ENCODE results near the gene TTLL11. TPM values are rescaled to one million over a fixed set of nuclear protein-coding genes. Genes with fewer than 3 reads are reported as not detected.

TTLL11 gene
- total and polyA plus RNA-seq, 4 donors: 1.4 to 4.5 (median 3.6) TPM

GRCh38 chr9:121906074-121906870 is 186.8 kb downstream of the TTLL11 start:
- Histone ChIP-seq H3K27me3 (ENCODE audit: control insufficient read depth in 4 of 4, insufficient read depth in 4 of 4, low read length in 3 of 4) (no peaks in the 10 kb centered on the region), H3K9ac (ENCODE audit: low read depth in 1 of 2, low read length in 2 of 2) (no peak overlapping the region), H3K9me3 (ENCODE audit: control insufficient read depth in 4 of 4, low read length in 3 of 4) (no peaks in the 10 kb centered on the region), H3K27ac (ENCODE audit: low read depth in 1 of 2, low read length in 2 of 2) (no peak overlapping the region), H3K4me1 (ENCODE audit: control insufficient read depth in 4 of 4, insufficient read depth in 4 of 4, low read length in 3 of 4) (no peaks in the 10 kb centered on the region), H3K4me3 (ENCODE audit: low read depth in 1 of 3, low read length in 3 of 3) (no peak overlapping the region), H3K36me3 (ENCODE audit: control insufficient read depth in 4 of 4, insufficient read depth in 3 of 4, low read depth in 1 of 4, low read length in 3 of 4) (no peaks in the 10 kb centered on the region)
- WGBS: 99% methylated on average over 1 of the region's 1 CpG
- TF ChIP-seq SP1 (IDR thresholded peaks at IDR 0.05): no peak
- TF ChIP-seq HNF4A (conservative IDR thresholded peaks at IDR 0.05): no peak
- no peak for TF ChIP-seq ATF3 (IDR thresholded peaks at IDR 0.05)
- TF ChIP-seq JUND (IDR thresholded peaks at IDR 0.05): no peak
- no peak for TF ChIP-seq FOXA2 (IDR thresholded peaks at IDR 0.05)
- no peak for TF ChIP-seq FOXA1 (IDR thresholded peaks at IDR 0.05)
- no peak for TF ChIP-seq RAD21 (IDR thresholded peaks at IDR 0.05)
- TF ChIP-seq NR2F2 (IDR thresholded peaks at IDR 0.05): no peak
- no peak for TF ChIP-seq YY1 (IDR thresholded peaks at IDR 0.05)
- no peak for TF ChIP-seq GABPA (IDR thresholded peaks at IDR 0.05 in 1 of 2, conservative IDR thresholded peaks at IDR 0.05 in 1 of 2)
- no peak for TF ChIP-seq RXRA (IDR thresholded peaks at IDR 0.05)
- no peak for TF ChIP-seq EGR1 (IDR thresholded peaks at IDR 0.05; ENCODE audit: low read depth in 2 of 2)
- TF ChIP-seq TAF1 (conservative IDR thresholded peaks at IDR 0.05): no peak
- no peak for TF ChIP-seq HNF4G (IDR thresholded peaks at IDR 0.05)
- TF ChIP-seq, protein P1, sequence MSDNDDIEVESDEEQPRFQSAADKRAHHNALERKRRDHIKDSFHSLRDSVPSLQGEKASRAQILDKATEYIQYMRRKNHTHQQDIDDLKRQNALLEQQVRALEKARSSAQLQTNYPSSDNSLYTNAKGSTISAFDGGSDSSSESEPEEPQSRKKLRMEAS (IDR thresholded peaks at IDR 0.05): no peak
- DNase-seq (ENCODE audit: low spot score): no peak

DNA sequence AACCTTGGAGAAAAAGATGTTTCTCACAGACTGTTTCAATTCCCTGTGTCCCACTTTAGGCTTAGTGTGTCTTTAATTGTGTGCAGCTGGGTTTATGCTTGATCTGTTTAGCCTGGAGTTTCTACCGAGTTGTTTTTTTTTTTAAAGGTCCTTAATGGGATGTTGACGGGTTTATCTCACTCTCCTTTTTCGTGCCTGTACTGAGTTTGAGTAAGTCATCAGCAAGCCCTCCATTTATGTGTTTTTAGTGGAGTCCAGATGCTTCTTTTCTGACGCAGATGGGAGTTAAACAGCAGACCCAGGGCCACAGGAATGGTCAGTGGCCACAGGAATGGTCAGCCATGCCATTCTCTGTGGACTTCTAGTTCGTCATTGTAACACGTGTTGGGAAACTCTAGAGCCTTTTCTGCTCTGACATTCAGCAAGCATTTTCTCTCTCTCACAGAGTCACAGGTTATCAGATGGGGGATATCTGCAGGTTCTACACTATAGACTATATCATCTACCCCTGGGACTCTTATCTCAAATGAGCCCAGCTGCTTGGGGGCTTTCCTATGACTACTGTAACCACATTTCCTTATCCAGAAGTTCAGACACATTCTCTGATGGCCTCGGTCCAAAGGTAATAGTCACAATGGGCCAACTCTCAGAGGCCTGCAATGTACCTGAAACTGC is 190.5 kb downstream of the TTLL11 start:
- no peak for DNase-seq (ENCODE audit: low spot score)
- no peaks in the 10 kb centered on the region for H3K36me3 ChIP-seq (ENCODE audit: control insufficient read depth in 4 of 4, insufficient read depth in 3 of 4, low read depth in 1 of 4, low read length in 3 of 4)
- no peaks in the 10 kb centered on the region for H3K27me3 ChIP-seq (ENCODE audit: control insufficient read depth in 4 of 4, insufficient read depth in 4 of 4, low read length in 3 of 4)
- no peaks in the 10 kb centered on the region for H3K4me1 ChIP-seq (ENCODE audit: control insufficient read depth in 4 of 4, insufficient read depth in 4 of 4, low read length in 3 of 4)
- peaks cover 0 to 3% (median 0%) of the 10 kb centered on the region in 4 donors for H3K9me3 ChIP-seq (ENCODE audit: control insufficient read depth in 4 of 4, low read length in 3 of 4)
- H3K27ac ChIP-seq (ENCODE audit: low read depth in 1 of 2, low read length in 2 of 2): no peak overlapping the region
- no peak overlapping the region for H3K4me3 ChIP-seq (ENCODE audit: low read depth in 1 of 3, low read length in 3 of 3)
- no peak overlapping the region for H3K9ac ChIP-seq (ENCODE audit: low read depth in 1 of 2, low read length in 2 of 2)
- TF ChIP-seq, protein P2, sequence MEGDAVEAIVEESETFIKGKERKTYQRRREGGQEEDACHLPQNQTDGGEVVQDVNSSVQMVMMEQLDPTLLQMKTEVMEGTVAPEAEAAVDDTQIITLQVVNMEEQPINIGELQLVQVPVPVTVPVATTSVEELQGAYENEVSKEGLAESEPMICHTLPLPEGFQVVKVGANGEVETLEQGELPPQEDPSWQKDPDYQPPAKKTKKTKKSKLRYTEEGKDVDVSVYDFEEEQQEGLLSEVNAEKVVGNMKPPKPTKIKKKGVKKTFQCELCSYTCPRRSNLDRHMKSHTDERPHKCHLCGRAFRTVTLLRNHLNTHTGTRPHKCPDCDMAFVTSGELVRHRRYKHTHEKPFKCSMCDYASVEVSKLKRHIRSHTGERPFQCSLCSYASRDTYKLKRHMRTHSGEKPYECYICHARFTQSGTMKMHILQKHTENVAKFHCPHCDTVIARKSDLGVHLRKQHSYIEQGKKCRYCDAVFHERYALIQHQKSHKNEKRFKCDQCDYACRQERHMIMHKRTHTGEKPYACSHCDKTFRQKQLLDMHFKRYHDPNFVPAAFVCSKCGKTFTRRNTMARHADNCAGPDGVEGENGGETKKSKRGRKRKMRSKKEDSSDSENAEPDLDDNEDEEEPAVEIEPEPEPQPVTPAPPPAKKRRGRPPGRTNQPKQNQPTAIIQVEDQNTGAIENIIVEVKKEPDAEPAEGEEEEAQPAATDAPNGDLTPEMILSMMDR (IDR thresholded peaks at IDR 0.05; ENCODE audit: low read depth, low read length, missing input control): no peak
- TF ChIP-seq GABPA (IDR thresholded peaks at IDR 0.05 in 1 of 2, conservative IDR thresholded peaks at IDR 0.05 in 1 of 2): no peak
- TF ChIP-seq ATF3 (IDR thresholded peaks at IDR 0.05): no peak
- no peak for TF ChIP-seq ZBTB33 (IDR thresholded peaks at IDR 0.05)
- TF ChIP-seq JUND (IDR thresholded peaks at IDR 0.05): no peak
- TF ChIP-seq, protein P1 (IDR thresholded peaks at IDR 0.05): no peak
- no peak for TF ChIP-seq FOXA2 (IDR thresholded peaks at IDR 0.05)
- no peak for TF ChIP-seq EGR1 (IDR thresholded peaks at IDR 0.05; ENCODE audit: low read depth in 2 of 2)
- no peak for TF ChIP-seq NR2F2 (IDR thresholded peaks at IDR 0.05)
- TF ChIP-seq FOXA1 (IDR thresholded peaks at IDR 0.05): no peak
- no peak for TF ChIP-seq HNF4A (conservative IDR thresholded peaks at IDR 0.05)
- TF ChIP-seq HNF4G (IDR thresholded peaks at IDR 0.05): no peak
- TF ChIP-seq RXRA (IDR thresholded peaks at IDR 0.05): no peak
- no peak for TF ChIP-seq SP1 (IDR thresholded peaks at IDR 0.05)
- TF ChIP-seq REST (IDR thresholded peaks at IDR 0.05): no peak
- no peak for TF ChIP-seq YY1 (IDR thresholded peaks at IDR 0.05)
- no peak for TF ChIP-seq TAF1 (conservative IDR thresholded peaks at IDR 0.05)
- TF ChIP-seq RAD21 (IDR thresholded peaks at IDR 0.05): no peak
- 72% methylated on average over 7 of the region's 7 CpGs for WGBS
